Transverse colon (tissue), 4 donors: Measurements from ENCODE around the gene HINT3.

Experiments used
- EP300 ChIP-seq: sonication (generic); formaldehyde crosslinking; IDR thresholded peaks from one replicate; pipeline ENCODE4 v1.6.1; 2017; ENCODE audit warnings: antibody characterized with exemption, low read depth
- POLR2A ChIP-seq: fragments of 450-650 bp; IDR thresholded peaks from one replicate; pipeline ENCODE4 v1.6.1; 2016; ENCODE audit warnings: antibody characterized with exemption, mild to moderate bottlenecking, moderate library complexity
- POLR2AphosphoS5 ChIP-seq, 3 donors: sonication (generic); formaldehyde crosslinking; IDR thresholded peaks; one replicate each; pipeline ENCODE4 v1.6.1; 2016; ENCODE audit warnings: antibody characterized with exemption in 3 of 3
- TF ChIP-seq, protein P1 (sequence below), 5 experiments: fragments of 200-600 bp in 3 of 5; fragments of 450-650 bp in 2 of 5; sonication (generic) in 3 of 5; IDR thresholded peaks; 1 replicate in 2 of 5; 2 replicates in 3 of 5; pipeline ENCODE4 v1.5.1; 2016 to 2017; ENCODE audit warnings: antibody characterized with exemption in 5 of 5, inconsistent platforms in 3 of 5, mild to moderate bottlenecking in 2 of 5, moderate library complexity in 1 of 5

DNA sequence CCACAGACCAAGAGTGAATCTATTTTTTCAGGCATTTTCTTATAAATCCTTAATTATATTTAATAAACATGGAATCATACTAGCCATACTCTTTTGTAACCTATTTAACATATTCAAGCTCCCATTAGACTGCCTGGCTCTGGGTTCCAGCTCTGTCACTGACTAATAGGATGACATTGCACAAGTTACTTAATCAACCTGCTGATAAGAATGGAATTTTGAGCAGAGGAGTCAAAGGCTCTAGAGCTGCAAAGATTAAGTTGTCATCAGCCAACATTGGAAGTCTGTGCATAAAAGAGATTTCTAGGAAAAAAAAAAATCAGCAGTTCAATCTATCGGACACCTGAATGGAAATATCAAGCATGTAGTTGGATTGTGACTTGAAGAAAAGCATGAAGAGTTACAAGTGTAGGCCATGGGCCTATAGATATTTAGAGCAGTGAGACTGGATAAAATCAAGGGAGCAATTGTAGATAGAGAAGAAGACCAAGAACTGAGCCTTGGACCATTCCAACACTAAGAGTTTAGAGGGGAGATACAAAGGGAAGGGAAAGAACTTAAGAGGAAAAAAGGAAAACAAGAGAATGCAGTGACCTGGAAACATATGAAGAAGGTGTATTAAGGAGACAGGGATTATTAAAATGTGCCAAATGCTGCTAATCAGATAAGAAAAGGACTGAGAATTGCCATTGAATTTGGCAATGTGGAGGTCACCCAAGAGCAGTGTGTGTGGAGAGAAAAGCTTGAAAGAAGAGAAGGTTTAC is 11.0 kb upstream of the HINT3 start:
- TF ChIP-seq, protein P1, sequence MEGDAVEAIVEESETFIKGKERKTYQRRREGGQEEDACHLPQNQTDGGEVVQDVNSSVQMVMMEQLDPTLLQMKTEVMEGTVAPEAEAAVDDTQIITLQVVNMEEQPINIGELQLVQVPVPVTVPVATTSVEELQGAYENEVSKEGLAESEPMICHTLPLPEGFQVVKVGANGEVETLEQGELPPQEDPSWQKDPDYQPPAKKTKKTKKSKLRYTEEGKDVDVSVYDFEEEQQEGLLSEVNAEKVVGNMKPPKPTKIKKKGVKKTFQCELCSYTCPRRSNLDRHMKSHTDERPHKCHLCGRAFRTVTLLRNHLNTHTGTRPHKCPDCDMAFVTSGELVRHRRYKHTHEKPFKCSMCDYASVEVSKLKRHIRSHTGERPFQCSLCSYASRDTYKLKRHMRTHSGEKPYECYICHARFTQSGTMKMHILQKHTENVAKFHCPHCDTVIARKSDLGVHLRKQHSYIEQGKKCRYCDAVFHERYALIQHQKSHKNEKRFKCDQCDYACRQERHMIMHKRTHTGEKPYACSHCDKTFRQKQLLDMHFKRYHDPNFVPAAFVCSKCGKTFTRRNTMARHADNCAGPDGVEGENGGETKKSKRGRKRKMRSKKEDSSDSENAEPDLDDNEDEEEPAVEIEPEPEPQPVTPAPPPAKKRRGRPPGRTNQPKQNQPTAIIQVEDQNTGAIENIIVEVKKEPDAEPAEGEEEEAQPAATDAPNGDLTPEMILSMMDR (IDR thresholded peaks at IDR 0.05): no peak
- TF ChIP-seq POLR2AphosphoS5 (IDR thresholded peaks at IDR 0.05) (no peak), POLR2A (no peak), EP300 (no peak)
